NCI-H2029 treated with DMSO at 0.1 percent for 48 hours (cell line): ENCODE measurements around the gene UMODL1.
A peak's percentile ranks its signal among the peaks of the same experiment; 100 is the strongest.
"Not testable (repeated sequence)": the region's sequence is repeated elsewhere in the genome, so short reads cannot be mapped to it uniquely, and the experiment has no call there.

Experiments
- DNase-seq: peaks from one replicate; lab custom pipeline; 2025; lab: John Stamatoyannopoulos, UW

The UMODL1 gene

DNA sequence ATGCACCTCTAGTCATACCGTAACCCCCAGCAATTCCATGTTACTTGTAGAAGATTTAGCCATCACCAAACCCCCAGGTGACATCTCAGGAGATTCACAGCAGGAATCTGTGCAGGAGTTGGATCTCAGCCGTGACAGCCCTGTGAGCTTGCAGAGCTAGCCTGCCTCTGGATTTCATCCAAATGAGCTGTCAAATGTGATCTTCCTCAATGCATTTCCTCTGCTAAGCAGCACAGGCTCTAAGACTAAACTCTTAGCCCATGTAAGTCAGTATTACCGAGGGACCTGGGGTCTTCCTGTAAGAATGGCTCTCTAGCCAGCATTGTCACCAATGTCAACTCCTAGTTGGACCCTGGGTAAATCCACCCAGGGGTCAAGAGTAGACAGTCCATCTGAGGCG is 41.7 kb downstream of the UMODL1 start:
- DNase-seq: no peak

DNA sequence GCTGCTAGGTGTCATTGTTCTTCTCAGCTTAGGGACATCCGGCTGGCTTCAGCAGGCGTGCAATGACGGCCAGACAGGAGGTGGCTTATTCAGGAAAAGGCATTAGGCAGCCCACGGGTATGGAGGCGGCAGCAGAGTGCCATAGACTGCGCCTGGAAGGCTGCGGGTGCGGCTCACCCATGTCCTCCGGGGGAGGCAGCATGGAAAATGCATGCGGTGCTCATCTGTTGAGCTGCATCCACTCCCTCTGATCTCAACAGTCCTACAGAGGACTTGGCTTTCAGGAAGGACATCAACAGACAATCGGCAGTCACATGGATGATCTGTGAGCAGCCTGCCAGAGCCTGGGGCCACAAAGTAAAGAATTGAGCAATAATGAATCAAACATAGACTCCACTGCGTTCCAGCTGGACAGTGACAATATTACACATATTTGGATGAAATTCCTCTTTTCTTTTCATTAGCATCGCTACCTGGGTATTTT is 42.9 kb downstream of the UMODL1 start:
- DNase-seq: no peak

DNA sequence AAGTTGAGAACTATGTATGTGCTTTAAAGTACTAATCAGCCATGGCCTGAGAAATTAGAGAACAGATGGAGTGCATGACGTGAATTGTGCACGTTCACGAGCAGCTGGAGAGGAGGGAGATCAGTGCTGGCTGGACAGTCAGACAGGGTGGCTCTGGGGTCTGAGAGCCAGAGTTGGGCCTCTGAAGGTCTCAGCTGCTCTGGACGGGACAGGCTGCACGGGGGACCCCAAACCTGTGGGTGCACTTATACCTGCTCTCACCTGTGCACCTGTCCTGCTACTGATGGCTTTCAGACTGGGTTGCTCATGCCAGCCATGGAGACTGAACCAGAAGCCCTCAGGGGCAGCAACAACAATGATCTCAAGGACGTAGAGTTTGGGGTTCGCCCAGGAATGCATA is 43.5 kb downstream of the UMODL1 start:
- no peak for DNase-seq

DNA sequence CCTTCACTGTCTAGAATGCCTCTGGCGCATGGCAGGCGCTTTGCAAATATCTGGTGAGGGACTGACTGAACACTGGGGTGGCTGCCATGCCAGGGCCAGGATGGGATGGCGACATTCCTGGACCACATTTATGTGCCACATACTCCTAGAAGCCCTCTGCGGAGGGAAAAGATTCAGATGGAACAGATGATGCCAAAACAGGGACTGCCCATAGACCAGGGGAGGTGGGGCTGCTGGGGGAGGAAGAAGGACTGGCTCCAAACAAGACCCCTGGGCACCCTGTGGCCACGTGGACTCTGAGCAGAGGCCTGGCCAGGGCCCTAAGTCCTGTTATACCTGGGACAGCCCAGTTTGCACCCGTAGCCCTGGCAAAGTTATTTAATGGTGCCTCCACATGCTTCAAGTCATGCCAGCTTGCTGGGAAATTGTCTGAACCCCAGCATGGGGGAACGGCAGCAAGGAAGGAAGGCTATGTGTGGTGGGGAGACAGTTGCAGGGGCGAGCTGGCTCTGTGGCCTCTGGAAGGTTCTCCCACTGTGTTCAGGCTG is 44.1 kb downstream of the UMODL1 start:
- DNase-seq: no peak

DNA sequence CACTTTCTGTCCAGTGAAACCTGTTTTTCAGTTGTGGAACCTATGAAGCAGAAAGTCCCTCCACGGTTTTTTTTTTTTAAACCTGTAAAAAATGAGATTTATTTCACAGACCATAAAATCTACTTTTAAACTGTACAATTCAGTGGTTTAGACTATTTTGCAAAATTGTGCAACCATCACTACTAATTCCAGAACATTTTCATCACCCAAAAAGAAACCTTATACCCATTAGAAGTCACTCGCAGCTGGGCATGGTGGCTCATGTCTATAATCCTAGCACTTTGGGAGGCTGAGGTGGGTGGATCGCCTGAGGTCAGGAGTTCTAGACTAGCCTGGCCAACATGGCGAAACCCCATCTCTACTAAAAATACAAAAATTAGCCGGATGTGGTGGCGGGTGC is 45.4 kb downstream of the UMODL1 start:
- DNase-seq: not testable (repeated sequence)

DNA sequence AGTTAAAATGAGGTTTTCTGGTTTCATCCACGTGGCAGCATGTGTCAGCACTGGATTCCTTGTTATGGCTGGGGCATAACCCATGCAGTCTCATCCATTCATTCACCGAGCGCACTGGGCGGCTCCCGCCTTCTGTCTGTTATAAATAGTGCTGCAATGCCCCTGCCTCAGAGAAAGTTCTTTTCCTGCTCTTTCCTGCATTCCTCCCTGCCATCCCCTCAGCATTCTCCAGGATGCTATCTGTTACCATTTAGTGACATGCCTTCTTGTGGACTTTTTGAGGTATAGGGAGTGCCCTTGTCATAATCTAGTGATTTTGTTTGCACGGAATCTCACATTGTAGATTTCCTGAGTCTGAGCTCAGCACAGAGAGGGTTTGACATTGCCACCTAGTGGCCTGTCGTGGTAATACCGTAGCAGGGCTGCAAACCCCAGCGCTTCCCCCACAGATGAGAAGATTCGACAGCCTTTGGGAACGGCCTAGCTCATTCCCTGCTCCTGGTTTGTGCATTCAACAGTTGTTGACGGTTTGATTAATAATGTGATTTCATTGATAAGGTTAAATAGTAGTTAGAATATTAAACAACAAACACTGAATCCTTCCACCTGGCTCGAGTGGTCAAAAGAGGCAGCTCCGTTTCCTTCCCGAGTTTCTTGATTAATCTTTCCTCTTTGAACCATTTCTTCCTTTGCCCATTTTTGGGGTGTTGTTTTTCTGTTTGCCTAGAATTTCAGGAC is 46.3 kb downstream of the UMODL1 start:
- peak; percentile 72 for DNase-seq

DNA sequence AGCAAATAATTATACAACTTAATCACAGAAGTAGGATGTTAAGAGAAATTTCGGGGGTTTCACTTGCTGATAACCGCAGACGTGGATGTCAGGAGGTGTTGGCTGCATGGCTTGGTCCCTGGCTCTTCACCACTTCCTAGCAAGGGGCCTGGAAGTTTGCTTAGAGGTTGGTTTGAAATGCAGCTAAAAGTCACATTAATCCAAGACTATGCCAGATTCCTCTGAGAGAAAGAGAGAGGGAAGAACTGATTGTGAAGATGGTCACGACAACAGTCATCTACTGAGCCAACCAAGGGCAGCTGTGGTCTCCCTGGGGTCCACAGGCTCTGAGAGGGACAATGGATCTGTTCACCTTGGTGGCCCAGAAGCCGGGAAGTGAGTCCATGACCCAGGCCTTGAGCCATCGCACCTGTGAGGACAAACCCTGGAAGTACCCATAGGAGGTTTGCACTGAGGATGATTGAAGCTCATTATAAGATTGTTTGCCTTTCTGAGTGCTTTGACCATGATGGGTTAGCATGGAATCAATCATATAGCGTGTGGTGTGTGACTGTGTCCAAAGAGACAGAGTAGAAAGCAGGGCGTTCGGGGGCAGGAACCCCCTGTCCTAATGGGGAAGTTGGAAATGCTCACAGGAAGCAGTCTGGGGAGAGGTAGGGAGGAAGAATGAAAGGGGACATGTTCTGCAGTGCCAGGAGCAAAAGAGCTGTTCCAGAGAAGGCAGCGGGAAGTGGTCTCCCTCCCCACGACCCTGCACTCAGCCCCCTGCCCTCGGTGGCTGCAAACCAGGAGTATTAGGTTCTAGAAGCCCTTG is 47.1 kb downstream of the UMODL1 start:
- DNase-seq: peak; percentile 13

DNA sequence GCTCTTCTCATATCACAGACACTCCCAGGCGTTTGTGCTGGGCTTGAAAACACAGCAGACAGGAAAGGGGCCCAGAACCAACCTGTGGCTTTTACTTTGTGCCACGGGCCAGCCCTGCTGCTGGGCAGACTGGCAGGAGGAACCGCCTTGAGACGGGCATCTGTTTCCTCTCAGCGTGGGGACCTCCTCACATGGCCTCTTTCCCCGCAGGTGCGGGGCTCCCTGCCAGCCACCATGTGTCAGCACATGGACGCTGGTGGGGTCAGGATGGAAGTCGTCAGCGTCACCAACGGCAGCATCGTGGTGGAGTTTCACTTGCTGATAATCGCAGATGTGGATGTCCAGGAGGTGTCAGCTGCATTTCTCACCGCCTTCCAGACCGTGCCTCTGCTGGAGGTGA is 47.8 kb downstream of the UMODL1 start:
- peak; percentile 43 for DNase-seq

DNA sequence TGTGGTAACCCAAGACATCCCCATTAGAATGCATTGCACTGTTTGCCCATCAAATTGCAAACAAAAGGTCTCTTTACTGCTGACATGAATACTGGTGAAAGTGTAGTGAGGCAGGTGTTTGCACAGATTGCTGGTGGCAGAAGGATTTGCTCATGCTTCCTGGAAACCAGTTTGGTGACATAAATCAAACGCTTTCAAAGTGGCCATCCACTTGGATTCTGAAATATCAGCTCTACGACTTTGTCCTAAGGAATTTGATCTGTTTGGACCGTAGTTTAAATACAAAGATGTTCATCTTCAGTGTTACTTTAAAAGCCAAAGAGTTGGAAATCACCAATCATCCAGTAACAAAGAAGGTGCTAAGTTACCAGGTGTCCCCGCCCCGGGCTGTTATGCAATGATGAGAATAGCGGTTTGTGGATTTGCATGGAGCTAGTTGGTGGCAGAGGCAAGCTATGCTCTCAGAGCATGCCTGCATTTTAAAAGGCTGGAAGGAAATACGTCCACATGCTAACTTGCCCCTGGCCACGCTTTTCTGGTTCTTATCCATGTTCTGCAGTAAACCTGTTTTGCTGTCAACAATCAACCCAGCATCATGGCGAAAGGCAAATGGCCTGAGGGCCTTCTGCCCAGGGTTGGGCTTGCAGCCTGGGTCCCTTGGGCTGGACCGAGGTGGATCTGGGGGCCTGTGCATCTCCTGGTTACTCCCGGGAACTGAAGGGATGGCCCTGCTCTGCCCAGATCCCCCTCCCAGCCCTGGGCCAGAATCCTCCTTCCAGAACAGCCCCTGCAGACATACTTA is 49.2 kb downstream of the UMODL1 start:
- peak; percentile 99 for DNase-seq

DNA sequence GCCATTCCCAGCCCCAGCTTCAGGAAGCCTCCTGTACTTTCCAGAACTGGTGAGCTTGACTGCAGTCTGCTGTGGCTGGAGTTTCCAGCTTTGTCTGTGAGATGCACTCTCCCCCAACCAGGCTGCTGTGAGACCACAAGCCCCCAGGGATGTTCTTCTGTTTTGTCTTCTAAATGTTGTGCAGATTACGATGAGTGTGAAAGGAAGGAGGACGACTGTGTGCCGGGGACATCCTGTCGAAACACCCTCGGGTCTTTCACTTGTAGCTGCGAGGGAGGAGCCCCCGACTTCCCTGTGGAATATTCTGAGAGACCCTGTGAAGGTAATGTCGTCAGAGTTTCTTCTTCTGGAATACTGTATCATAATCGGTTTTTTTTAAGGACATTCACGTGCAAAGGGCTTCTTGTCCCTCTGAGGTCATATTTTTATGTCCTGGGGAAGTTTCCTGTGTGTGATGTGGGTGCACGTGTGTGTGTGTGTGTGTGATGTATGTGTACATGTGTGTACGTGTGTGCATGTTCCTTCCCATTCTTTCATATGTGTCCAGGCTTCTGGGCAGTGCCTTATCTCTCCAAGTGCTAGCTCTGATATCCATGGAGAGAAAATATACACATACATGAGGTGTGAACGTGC is 49.9 kb downstream of the UMODL1 start:
- DNase-seq: no peak

DNA sequence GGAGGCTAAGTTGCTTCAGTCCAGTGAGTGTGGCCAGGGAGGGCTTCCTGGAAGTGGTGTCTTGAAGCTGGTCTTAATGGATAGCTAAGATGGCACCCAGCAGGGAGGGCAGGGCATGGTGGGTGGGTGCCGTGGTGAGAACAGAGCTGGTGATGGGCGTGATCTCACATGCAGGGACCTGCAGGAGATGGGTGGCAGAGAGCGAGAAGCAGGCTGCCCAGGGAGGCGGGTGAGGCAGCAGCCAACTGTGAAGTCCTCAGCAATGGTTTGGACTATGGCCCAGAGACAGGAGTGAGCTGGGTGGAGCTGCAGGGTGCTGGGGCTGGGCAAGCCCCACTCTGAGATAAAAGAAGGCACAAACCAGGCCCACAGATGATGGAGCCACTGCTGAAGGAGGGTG is 50.7 kb downstream of the UMODL1 start:
- DNase-seq: peak; percentile 61

DNA sequence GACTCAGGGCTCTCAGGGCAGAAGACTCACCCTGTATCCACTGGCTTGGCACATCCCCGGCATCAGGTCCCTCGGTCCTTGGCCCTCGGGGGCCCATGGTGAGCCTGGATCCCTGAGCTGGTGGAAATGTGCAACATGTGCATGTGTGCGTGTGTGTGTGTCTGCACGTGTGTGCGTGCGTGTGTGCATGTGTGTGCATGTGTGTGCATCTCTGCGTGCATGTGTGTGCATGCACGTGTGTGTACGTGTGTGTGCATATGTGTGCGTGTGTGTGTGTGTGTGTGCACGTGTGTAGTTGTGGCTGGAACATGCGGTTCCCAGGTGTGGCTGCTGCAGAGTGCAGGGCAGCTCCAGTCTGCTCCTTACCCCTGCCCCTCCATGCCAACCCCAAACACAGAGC is 51.3 kb downstream of the UMODL1 start:
- DNase-seq: no peak

DNA sequence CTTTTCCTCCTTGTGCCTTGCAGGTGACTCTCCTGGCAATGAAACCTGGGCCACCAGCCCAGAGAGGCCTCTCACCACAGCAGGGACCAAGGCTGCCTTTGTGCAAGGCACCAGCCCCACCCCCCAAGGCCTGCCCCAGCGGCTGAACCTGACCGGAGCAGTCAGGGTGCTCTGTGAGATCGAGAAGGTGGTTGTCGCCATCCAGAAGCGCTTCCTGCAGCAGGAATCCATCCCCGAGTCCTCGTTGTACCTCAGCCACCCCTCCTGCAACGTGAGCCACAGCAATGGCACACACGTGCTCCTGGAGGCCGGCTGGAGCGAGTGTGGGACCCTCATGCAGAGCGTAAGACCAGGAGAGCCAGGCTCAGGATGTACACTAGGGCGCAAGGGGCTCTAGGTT is 51.7 kb downstream of the UMODL1 start:
- peak; percentile 58 for DNase-seq

DNA sequence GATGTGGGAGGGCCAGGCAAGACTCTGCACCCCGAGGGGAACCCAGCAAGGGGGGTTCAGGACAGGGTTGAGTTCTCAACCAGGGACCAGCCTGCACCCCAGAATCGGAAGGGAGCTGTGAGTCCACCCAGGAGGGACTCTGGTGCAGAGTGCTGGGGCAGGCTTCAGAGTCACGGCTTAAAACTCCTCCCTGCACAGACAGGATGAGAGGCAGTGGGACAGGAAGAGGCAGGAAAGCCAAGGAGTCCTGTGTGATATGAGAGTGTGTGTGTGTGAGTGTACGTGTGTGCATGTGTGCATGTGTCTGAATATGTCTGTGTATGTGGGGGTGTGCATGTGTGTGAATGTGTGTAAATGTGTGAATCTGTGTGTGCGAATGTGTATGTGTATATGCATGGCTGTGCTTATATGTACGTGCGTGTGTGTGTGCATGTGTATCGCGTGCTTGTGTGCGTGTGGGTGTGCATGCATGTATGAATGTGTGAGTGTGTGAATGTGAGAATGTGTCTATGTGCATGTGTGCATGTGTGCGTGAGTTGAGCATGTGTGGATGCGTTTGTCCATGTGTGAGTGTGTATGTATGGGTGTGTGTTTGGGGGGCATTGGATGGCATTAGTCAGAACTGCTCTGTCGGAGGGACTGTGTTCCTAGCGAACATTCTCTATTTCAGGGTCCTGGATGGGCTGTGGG is 52.2 kb downstream of the UMODL1 start:
- no peak for DNase-seq

DNA sequence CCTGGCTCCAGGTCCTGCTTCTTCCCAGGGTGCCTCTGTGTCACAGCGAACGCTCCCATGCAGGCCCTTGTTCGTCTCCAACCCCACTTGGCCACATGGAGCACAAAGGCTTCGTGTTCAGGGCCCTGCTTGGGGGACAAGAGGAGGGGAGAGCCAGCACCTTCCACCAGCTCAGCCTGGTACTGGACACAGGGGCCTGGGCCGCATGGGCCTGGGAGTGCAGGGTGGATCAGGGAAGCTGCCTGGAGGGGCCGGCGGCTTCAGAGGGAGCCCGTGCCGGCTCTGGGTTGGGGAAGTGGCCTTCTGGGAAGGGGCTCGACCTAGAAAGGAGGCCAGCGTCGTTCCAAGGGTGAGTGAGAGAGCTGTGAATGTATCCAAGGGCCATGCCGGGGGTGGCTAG is 53.0 kb downstream of the UMODL1 start:
- DNase-seq: no peak

DNA sequence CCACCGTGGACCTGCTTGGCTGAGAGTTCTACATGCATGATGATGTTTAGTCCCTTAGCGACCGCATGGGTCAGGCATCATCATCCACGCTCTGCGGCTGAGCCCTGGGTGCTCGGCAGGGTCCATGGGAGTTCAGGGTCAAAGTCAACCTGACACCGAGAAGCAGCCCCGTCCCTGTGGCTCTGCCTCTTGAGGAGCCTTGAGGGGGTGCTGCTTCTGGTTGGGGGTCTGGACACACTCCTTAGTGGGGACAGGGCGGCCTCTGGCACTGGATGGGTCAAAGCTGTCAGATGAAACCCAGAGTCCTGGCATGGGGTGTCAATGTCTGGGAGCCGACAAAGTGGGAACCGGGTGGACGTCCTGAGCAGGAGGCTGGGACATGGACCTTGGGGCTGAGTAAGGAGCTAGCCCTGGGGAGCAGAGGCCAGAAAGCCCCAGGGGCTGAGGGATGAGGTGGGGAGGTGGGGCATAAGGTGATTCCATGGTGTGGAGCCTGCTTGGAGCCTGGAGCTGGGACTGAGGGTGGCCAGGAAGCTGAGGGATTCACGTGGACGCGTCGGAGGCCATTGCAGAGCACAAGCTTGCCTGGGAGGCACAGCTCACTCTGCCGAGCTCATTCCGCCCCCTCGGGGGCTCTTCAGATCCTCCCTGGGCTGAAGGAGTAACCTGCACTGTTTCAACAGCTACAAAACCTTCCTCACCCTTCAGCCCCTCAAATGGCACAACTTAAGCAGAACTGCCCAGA is 53.9 kb downstream of the UMODL1 start:
- no peak for DNase-seq

DNA sequence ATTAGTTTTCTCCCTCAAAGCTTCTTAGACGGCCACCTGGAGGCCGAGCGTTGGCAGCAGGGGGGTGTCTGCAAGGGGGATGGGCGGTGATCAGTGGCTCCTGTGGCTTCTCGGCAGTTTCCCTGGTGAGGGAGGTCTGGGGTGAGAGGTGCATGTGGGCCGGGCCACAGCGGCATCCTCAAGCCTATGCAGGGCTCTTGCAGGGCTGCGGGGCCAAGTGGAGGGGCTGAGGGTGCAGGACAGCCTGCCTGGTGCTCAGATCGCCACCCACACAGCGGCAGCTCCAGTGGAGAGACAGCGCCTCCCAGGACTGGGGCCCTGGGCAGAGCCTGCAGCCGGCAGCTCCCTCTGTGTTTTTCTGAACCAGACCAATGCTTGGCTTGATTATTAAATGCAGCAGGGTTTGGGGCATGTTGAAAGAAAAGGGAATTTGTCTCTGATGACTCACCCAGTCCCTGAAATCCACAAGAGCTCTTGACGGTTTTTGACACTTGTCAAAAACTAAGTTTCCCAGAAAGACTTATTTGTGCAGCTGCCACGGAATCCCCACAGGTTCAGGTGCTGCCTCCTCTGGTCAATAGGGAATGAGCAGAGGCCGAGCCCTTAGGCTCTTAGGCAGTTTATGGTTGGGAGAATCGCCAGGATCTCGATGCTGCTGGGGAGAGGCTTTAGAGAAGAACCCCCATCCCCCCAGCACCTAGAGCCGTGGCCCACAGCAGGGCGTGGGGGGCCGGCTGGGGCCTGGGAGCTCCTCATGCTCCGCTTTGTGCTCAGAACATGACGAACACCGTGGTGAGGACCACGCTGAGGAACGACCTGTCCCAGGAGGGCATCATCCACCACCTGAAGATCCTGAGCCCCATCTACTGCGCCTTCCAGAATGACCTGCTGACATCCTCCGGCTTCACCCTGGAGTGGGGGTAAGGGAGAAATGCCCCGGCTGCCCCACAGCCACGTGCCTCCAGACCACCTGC is 54.7 kb downstream of the UMODL1 start:
- DNase-seq: peak; percentile 19

DNA sequence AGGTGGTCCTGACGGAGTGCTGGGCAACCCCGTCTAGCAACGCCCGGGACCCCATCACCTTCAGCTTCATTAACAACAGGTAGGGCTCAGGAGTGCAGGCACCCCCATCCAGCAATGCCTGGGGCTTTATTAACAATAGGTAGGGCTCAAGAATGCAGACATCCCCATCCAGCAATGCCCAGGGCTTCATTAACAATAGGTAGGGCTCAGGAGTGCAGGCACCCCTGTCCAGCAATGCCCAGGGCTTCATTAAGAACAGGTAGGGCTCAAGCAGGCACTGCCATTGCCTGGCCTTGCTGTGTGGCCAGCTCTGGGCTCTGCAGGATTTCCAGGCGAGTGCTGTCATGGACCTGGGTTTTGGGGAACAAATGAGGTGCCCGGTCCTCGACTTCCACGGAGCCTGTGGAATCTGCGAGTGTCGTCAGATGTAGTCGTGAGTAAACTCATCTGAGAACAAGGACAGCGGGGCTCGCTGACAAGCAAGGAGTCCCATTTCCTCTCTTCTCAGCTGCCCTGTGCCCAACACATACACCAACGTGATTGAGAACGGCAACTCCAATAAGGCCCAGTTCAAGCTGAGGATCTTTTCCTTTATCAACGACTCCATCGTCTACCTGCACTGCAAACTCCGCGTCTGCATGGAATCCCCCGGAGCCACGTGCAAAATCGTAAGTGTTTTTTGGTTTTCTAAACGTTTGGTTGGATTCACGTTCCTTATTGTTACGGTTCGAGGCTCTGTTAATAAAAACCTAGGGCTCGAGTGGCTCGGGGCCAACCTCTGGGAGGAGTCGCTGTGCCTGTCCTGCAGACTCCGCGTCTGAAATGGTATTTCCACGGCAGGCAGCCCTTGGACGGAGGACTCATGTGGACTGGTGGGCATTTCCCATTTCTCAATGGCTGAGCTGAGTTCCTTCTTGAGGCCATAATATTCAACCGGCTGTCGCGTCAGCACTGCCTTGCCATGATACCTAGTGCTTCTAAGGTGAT is 56.3 kb downstream of the UMODL1 start:
- no peak for DNase-seq
